Muscle layer of duodenum (tissue), 2 donors: ENCODE measurements around the gene ADAMTS9.

Experiments
- H3K27ac ChIP-seq: one replicate; pipeline ENCODE4 v1.7.0; 2013; ENCODE audit warnings: mild to moderate bottlenecking, low read length
- H3K27me3 ChIP-seq: one replicate; pipeline ENCODE4 v1.7.0; 2013; ENCODE audit warnings: low read depth, mild to moderate bottlenecking, control low read depth, low read length
- H3K36me3 ChIP-seq, 2 donors: one replicate each; pipeline ENCODE4 v1.7.0; 2013; ENCODE audit warnings: low read length in 2 of 2, control low read depth in 1 of 2, mild to moderate bottlenecking in 1 of 2; ENCODE audit not compliant: insufficient read depth in 2 of 2, control insufficient read depth in 1 of 2
- H3K4me1 ChIP-seq, 2 donors: one replicate each; pipeline ENCODE4 v1.7.0; 2013; ENCODE audit warnings: low read length in 2 of 2, mild to moderate bottlenecking in 2 of 2, control low read depth in 1 of 2, moderate library complexity in 1 of 2; ENCODE audit not compliant: insufficient read depth in 2 of 2, control insufficient read depth in 1 of 2
- H3K4me3 ChIP-seq, 2 donors: one replicate each; pipeline ENCODE4 v1.7.0; 2013; ENCODE audit warnings: low read length in 2 of 2, low read depth in 1 of 2, mild to moderate bottlenecking in 1 of 2
- H3K9me3 ChIP-seq, 2 donors: one replicate each; pipeline ENCODE4 v1.7.0; 2013; ENCODE audit warnings: low read length in 2 of 2, control low read depth in 1 of 2, mild to moderate bottlenecking in 1 of 2; ENCODE audit not compliant: control insufficient read depth in 1 of 2
- donor health status: healthy.

The ADAMTS9 gene

GRCh38 chr3:64627471-64628321, 60.1 kb downstream of the ADAMTS9 start:
- Histone ChIP-seq H3K4me3 (no peak overlapping the region), H3K4me1 (no peaks in the 10 kb centered on the region), H3K27ac (no peak overlapping the region), H3K36me3 (peaks cover 7 to 18% of the 10 kb centered on the region in 2 donors), H3K9me3 (no peaks in the 10 kb centered on the region), H3K27me3 (no peaks in the 10 kb centered on the region)

GRCh38 chr3:64627042-64627441, 60.8 kb downstream of the ADAMTS9 start:
- no peaks in the 10 kb centered on the region for H3K9me3 ChIP-seq
- H3K4me3 ChIP-seq = no peak overlapping the region
- no peaks in the 10 kb centered on the region for H3K4me1 ChIP-seq
- H3K36me3 ChIP-seq = peaks cover 7 to 23% of the 10 kb centered on the region in 2 donors
- H3K27ac ChIP-seq = no peak overlapping the region
- no peaks in the 10 kb centered on the region for H3K27me3 ChIP-seq

GRCh38 chr3:64625381-64625780, 62.4 kb downstream of the ADAMTS9 start:
- H3K4me3 ChIP-seq = no peak overlapping the region
- no peaks in the 10 kb centered on the region for H3K27me3 ChIP-seq
- H3K27ac ChIP-seq = no peak overlapping the region
- H3K4me1 ChIP-seq = no peaks in the 10 kb centered on the region
- H3K36me3 ChIP-seq = peaks cover 0 to 20% of the 10 kb centered on the region in 2 donors
- no peaks in the 10 kb centered on the region for H3K9me3 ChIP-seq

GRCh38 chr3:64623125-64623524, 64.7 kb downstream of the ADAMTS9 start:
- no peak overlapping the region for H3K27ac ChIP-seq
- H3K27me3 ChIP-seq = no peaks in the 10 kb centered on the region
- no peak overlapping the region for H3K4me3 ChIP-seq
- H3K36me3 ChIP-seq = peaks cover 0 to 20% of the 10 kb centered on the region in 2 donors
- no peaks in the 10 kb centered on the region for H3K9me3 ChIP-seq
- no peaks in the 10 kb centered on the region for H3K4me1 ChIP-seq

- Histone ChIP-seq H3K4me3 (no peak overlapping the region), H3K9me3 (no peaks in the 10 kb centered on the region), H3K36me3 (peaks cover 3 to 12% of the 10 kb centered on the region in 2 donors), H3K27me3 (no peaks in the 10 kb centered on the region), H3K27ac (no peak overlapping the region), H3K4me1 (no peaks in the 10 kb centered on the region)
Measured at GRCh38 chr3:64621726-64622395, 65.9 kb downstream of the ADAMTS9 start.

GRCh38 chr3:64621275-64621674, 66.5 kb downstream of the ADAMTS9 start:
- Histone ChIP-seq H3K27me3 (no peaks in the 10 kb centered on the region), H3K4me3 (no peak overlapping the region), H3K4me1 (no peaks in the 10 kb centered on the region), H3K9me3 (no peaks in the 10 kb centered on the region), H3K36me3 (peaks cover 3 to 10% of the 10 kb centered on the region in 2 donors), H3K27ac (no peak overlapping the region)

- no peaks in the 10 kb centered on the region for H3K27me3 ChIP-seq
- no peaks in the 10 kb centered on the region for H3K9me3 ChIP-seq
- H3K4me3 ChIP-seq = no peak overlapping the region
- peaks cover 3 to 16% of the 10 kb centered on the region in 2 donors for H3K36me3 ChIP-seq
- H3K4me1 ChIP-seq = no peaks in the 10 kb centered on the region
- H3K27ac ChIP-seq = no peak overlapping the region
Measured at GRCh38 chr3:64620020-64620419, 67.8 kb downstream of the ADAMTS9 start.

GRCh38 chr3:64619216-64619615, 68.6 kb downstream of the ADAMTS9 start:
- peaks cover 3 to 16% of the 10 kb centered on the region in 2 donors for H3K36me3 ChIP-seq
- no peak overlapping the region for H3K27ac ChIP-seq
- no peak overlapping the region for H3K4me3 ChIP-seq
- no peaks in the 10 kb centered on the region for H3K9me3 ChIP-seq
- H3K4me1 ChIP-seq = no peaks in the 10 kb centered on the region
- H3K27me3 ChIP-seq = no peaks in the 10 kb centered on the region

GRCh38 chr3:64617610-64618009, 70.2 kb downstream of the ADAMTS9 start:
- peaks cover 3 to 16% of the 10 kb centered on the region in 2 donors for H3K36me3 ChIP-seq
- H3K9me3 ChIP-seq = no peaks in the 10 kb centered on the region
- H3K27ac ChIP-seq = no peak overlapping the region

GRCh38 chr3:64616953-64617352, 70.8 kb downstream of the ADAMTS9 start:
- Histone ChIP-seq H3K27ac (no peak overlapping the region), H3K4me1 (peaks cover 0 to 15% of the 10 kb centered on the region in 2 donors), H3K9me3 (no peaks in the 10 kb centered on the region), H3K27me3 (no peaks in the 10 kb centered on the region), H3K4me3 (no peak overlapping the region), H3K36me3 (peaks cover 3 to 12% of the 10 kb centered on the region in 2 donors)

More at GRCh38 chr3:64617610-64618009, 70.2 kb downstream of the ADAMTS9 start:
- no peaks in the 10 kb centered on the region for H3K27me3 ChIP-seq
- peaks cover 0 to 8% of the 10 kb centered on the region in 2 donors for H3K4me1 ChIP-seq
- no peak overlapping the region for H3K4me3 ChIP-seq

GRCh38 chr3:64612916-64613526, 74.8 kb downstream of the ADAMTS9 start:
- Histone ChIP-seq H3K27ac (peak overlapping the region; percentile 59), H3K4me1 (peaks cover 0 to 18% of the 10 kb centered on the region in 2 donors), H3K27me3 (no peaks in the 10 kb centered on the region), H3K36me3 (peaks cover 3 to 6% of the 10 kb centered on the region in 2 donors), H3K9me3 (no peaks in the 10 kb centered on the region), H3K4me3 (peak overlapping the region in 1 of 2 donors; percentile 49)
